ENCODE data around the gene MICAL3.
"Not testable (repeated sequence)": the region's sequence is repeated elsewhere in the genome, so short reads cannot be mapped to it uniquely, and the experiment has no call there.

Gene MICAL3

GRCh38 chr22:17994424-17995108 lies 29.8 kb downstream of the MICAL3 start:
- no peak for DNase-seq

GRCh38 chr22:17992976-17993375 lies 31.4 kb downstream of the MICAL3 start:
- DNase-seq = not testable (repeated sequence)

- DNase-seq = not testable (repeated sequence)
Measured at GRCh38 chr22:17991992-17992391, 32.4 kb downstream of the MICAL3 start.

GRCh38 chr22:17990942-17991341 lies 33.4 kb downstream of the MICAL3 start:
- DNase-seq = no peak

DNA sequence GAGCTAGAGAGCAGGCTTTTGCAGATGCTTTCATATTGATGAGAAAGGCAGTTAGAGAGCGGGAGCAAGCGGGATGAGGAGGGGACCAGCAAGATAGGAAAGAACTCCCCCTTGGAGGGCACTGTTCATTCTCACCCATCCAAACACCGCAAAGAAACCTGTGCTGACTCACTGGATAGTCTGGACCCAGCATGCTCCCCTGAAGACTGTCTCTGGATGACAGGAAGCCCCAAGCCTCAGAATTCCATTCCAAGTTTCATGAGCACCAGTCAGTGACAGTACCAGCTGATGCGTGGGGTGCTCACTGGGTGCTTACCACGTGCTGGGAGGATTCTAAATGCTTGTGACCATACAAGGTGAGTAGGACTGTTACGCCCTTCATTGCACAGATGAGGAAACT lies 34.2 kb downstream of the MICAL3 start:
- no peak for DNase-seq

DNA sequence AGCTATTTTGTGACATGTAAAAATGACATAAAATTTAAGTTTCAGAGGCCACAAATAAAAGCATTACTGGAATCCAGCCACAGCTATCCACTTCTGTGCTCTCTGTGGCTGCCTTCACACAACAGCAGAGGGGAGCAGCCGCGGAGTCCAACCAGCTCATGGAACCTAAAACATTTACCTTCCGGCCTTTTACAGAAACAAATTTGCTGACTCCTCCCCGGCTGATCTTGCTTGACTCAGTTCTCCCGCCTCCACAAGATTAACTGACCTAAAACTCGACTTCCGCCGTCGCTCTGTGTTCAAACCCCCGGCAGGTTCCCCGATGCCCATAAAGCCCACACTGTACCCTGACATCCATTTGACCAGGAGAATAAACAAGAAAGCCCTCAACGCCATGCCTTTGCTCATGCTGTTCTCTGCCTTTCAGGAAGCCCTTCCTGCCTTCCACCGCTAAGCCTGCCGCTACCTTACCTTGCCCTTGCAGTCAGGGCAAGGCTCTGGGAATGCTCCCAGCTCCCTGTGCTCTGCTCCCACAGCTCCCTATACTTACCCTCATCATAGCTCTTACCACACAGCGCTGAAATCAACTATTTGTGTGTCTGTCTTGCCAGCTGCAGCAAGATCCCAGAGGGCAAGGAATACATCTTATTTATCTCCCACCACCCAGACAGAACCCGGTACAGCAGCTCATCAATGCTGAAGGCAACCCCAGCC lies 35.4 kb downstream of the MICAL3 start:
- no peak for DNase-seq

DNA sequence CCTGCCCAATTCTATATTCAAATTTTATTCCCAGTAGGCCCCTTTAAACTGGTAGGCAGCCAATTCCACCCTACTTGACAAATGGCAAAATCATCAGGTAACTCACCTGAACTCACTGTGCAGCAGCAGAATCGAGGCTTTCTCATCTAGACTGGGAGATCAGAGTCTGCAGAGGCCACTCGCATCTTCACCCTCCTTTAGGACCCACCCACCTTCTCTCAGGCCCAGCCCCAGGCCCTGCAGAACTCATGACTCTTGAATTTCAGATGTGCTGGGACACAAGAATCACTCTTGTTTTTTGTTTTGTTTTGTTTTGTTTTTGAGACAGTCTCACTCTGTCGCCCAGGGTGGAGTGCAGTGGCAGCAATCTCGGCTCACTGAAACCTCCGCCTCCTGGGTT lies 38.8 kb downstream of the MICAL3 start:
- DNase-seq = no peak

DNA sequence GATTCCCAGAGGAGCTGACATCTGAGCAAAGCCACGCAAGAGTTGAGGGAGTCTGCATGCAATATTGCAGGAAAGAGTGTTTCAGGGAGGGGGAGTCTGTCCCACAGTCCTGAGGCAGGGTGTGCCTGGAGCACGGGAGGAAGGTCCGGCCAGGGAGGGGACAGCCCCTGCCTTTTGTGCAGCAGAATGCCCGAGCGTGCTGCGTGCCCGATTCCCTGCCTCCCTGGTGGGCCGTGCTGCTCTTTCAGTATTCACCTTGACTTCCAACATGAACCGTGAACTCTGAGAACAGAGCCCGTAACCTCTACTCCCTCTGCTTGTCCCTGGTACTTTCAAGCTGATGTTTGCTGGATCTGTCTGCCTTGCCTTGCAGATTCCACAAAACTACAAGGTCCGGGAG lies 39.3 kb downstream of the MICAL3 start:
- DNase-seq = not testable (repeated sequence)

DNA sequence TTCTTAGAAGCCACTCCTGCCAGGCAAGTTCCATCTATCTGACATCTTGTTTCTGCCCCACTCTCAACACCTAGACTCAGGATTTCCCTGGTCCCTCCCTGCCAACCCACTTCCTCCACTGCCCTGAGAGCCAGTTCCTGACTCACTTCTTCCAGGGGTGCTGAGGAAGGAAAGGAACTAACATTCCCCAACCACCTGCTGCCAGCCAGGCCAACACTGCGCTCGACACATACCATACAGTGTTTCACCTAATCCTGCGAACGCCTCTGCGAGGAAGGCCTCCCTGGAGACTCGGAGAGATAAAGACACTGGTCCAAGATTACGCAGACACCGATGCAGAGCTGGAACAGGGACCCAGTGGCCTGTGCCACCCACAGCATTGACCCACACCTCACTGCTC lies 40.2 kb downstream of the MICAL3 start:
- DNase-seq = no peak

DNA sequence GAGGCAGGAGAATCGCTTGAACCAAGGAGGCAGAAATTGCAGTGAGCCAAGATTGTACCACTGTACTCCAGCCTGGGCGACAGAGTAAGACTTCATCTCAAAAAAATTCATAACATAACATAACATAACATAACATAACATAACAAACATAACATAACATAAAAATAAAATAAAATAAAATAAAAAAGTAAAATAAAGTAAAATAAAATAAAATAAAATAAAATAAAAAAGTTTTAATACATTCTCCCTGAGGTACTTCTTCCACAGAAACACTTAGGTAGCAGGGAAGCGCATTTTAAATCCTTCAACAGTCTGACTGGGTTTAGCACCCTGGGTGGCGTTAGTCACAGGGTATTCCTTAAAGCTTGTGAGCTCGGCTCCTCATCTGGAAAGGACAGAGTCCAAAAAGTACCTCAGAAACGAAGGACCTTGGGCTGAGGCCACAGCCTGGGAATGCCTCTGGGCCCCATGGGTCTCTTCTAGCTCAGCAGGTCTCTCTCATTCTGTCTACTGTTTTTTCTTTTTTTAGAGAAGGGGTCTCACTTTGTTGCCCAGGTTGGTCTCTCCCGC lies 41.7 kb downstream of the MICAL3 start:
- no peak for DNase-seq

GRCh38 chr22:17981497-17981896 lies 42.9 kb downstream of the MICAL3 start:
- no peak for DNase-seq

- DNase-seq = peak; percentile 26 to 28
Measured at GRCh38 chr22:17980638-17981051, 43.7 kb downstream of the MICAL3 start.

GRCh38 chr22:17980015-17980590 lies 44.3 kb downstream of the MICAL3 start:
- no peak for DNase-seq

GRCh38 chr22:17978027-17978426 lies 46.3 kb downstream of the MICAL3 start:
- DNase-seq = no peak

GRCh38 chr22:17977371-17977770 lies 47.0 kb downstream of the MICAL3 start:
- DNase-seq = no peak

- DNase-seq = no peak
Measured at GRCh38 chr22:17976121-17976520, 48.2 kb downstream of the MICAL3 start.

DNA sequence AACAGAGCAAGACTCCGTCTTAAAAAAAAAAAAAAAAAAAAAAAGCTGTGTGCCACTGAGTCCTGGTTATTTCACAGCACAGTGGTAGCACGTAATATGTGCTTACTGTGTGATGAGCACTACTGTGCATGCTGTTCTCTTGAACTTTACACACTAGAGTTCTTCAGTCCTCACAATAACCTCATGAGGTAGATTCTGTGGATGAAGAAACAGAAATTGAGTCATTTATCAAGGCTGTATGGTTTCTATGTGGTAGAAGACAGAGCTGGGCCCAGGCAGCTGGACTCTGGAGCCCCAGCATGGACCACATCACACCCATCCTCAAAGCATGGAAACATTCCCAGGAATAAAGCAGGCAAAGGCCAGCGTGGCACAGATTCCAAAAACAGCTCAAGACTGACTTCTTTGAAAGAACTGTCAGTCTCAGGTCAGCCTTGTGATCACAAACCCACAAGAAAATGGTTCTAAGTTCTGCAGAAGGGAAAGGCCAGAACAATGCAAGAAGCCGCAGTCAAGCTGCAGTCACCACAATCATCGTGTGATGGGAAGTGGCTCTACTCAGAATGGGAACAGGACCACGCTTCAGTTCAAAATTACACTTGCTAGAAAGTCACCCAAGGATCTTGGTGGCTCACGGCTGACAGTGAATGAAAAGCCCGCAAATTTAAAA lies 49.5 kb downstream of the MICAL3 start:
- no peak for DNase-seq

- DNase-seq = no peak
Measured at GRCh38 chr22:17974087-17974486, 50.3 kb downstream of the MICAL3 start.

DNA sequence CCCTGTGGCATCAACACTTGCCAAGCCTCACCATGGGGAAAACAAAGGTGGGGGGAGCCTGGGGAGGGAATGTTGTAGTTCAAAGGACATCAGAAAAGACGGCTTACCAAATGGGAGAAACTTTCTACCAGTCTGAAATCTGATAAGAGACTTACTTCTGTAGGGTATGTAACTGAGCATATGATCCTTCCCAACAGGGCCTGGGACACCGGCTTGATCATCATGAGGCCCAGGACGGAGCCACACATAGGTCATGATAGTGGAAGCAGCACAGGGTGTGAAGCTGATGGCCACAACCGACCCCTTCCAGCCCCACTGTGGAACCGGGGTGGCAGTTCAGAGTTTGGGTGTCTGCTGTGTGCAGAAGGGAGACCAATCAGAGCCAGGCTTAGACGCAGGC lies 51.1 kb downstream of the MICAL3 start:
- DNase-seq = no peak

DNA sequence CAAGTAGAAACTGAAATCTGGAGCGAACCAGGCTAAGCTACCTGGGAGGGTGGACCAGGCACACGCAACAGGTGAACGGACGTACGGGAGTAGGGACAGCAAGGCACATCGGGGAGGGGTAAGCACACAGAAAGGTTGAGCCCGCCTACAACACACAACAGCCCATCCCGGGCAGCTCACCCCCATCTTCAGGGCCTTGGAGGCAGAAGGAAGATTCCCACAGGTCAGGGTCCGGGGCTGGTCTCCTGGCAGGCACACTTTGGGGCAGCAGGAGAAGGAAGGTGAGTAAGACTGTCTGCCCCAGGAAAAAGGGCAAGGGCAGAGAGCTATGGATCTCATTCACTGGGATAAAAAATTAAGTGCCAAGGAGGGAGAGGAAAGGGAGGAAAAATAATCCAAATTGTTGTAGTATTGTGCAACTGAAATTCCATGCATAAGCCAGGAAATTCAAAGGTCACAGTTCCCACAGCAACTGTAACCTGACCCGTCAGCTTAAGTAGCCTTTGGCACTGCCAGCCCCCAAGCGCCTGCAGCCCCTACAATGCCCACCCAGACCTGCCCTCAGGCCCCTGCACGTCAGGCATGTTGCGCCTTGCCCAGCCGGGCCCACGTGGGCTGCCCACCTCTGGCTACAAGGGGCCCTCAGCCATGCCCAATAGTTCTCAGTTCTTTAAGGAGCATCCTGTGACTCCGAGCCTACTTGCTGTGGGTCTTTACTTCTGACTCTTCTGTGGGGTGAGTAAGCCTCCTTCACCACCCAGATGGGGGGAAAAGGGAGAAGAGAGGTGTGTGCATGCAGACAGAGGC lies 51.8 kb downstream of the MICAL3 start:
- no peak for DNase-seq

- DNase-seq = no peak
Measured at GRCh38 chr22:17971711-17972110, 52.6 kb downstream of the MICAL3 start.

DNA sequence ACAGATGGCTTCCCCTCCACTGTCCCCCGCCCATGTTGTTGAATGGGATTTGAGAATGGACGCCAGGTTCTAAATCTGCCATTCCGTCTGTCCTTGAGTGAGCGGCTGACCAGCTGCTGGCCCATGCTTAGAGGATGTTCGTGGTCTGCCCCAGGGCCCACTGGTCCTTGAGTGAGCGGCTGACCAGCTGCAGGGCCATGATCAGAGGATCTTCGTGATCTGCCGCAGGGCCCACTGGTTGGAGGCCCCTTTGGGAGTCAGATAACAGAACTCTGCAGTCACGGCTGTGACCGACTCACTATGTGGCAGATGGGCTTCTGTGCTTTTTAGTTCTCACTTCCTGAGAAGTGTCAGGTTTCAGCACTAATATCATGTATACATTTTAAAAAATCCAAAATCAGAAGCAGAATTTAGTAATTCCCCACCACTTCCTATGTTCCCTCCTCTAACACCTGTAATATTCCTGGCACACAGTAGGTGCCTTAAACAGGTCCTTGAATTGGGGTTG lies 54.1 kb downstream of the MICAL3 start:
- DNase-seq = no peak
